ENCODE data around the gene SLC25A46.
"Not testable (repeated sequence)": the region's sequence is repeated elsewhere in the genome, so short reads cannot be mapped to it uniquely, and the experiment has no call there.

SLC25A46 gene

DNA sequence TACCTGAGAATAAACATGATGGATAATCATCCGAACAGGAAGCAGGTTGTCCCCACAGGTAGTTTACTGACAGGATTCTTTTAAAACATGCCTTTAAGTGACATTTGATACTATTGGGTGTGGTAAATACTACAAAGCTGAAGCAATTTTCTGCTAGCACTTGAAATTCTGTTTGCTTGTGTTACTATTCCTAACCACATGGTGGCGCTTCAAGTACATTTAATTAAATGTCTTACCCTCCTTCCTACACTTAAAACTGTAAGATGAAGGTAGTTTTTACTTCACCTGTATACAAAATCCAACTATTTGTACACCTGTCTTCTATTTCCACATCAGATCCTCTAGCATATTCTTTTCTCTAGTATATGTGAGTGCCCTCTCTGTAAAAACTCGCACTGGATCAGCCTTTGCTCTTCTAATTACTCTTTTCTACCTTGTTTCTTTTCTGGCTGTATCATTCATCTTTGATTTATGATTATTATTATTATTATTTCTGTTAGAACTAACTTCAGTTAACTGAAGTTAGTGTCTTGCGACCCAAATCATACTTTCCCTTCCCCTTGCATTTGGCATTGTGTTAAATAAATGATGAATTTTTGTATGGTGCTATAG, 18.4 kb downstream of the SLC25A46 start:
- DNase-seq: no peak

DNA sequence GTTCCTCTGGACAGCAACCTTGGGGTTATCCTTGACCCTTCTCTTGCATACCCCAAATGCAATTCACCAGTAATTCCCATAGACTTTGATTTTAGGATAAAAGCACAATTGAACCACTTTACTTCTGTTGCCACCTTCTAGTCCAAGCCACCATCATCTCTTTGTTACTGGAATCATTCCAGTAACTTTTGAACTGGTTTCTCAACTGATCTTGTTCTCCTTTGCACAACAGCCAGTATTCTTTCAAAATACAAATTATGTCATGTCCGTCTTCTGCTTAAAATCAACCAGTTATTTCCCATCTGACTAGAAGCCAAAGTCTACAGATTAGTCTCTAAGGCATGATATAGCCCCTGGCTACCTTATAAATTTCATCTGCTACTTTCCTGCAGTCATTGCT, 21.4 kb downstream of the SLC25A46 start:
- DNase-seq: no peak

DNA sequence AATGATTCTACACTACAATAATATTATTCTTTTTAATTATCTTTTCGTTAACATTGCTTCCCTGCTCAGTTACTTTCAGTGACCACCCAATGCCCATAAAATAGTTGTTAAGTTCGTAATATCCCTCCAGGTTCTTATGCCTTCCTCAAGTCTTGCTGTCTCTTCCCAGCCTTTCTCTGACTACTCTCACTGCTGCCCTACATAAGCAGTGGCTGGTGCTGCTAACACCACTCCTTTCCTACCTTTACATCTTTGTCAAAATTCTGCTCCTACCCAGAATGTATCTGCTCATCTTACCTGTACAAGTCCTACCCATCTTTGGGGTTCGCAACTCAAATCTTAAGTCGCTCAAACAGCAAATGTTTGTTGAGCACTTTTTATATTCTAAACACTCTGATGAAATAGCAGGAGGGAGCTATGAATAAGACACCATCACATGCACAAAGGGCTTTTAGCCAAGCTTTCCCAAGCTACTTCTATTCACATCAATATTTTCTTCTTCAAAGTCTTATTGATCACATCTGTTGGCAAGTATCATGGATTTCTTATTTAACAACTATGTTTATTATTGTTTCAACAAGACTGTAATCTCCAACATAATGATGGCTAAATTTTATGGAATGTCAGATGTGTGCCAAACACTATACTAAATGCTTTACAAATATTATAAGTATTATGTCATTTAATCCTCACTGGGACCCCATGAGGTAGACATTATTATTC, 29.5 kb downstream of the SLC25A46 start:
- DNase-seq: no peak

DNA sequence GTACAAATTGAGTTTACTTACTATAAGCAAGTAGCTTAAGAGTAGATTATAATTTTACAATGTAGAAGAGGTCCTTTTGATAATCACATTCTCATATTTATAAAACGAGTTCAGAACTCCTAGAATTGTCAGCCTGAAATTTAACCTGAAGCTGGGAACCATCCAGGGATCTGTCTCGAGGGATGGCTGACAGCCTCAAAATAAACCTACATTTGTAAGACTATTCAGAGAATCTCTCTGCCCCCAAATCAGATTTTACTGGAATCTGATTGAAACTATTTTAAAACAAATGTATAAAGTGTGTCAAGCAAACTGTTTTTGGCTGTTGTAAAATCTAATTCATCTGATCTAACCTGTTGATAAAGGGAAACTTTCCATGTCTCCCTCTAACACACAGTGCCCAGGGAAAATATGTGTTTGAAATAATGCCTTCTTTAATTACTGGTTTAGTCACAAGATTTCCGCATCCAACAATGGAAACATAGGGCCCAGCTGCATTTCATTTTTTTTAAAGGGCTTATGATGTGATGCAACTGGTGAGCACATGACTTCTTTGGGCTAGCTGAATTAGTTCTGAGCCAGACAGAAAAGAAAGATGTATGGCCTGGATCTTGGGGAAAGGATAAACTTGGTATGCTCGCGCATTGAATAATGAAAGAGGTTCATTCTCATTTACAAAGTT, 30.3 kb downstream of the SLC25A46 start:
- no peak for DNase-seq

DNA sequence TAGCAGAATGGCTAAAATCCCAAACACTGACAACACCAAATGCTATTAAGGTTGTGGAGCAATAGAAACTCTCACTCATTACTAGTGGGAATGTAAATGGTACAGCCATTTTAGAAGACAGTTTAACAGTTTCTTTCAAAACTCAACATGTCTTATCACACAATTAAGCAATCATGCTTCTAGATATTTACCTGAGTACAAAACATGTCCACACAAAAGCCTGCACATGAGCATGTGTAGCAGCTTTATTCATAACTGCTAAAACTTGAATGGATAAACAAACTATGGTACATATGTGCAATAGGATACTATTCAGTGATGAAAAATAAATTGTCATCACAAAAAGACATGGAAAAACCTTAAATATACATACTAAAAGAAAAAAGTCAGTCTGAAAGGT, 31.5 kb downstream of the SLC25A46 start:
- DNase-seq: no peak

DNA sequence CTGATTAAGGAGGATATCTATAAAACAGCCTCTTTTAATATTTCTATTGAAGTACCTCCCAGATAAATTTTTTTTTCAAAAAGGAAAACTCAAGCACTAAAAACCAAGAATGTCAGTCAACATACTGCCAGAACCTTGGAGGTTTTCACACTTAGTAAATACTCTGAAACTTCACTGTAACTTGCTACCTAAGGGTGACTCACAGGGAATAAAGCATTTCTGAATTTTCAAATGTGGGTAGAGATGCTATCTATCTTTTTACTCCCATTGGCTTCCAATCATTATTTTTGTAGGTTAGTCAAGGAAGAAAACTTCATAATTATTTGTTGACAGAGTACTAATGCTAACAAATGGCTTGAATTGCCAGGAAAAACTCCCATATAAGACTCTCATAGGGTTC, 46.1 kb downstream of the SLC25A46 start:
- DNase-seq: no peak

DNA sequence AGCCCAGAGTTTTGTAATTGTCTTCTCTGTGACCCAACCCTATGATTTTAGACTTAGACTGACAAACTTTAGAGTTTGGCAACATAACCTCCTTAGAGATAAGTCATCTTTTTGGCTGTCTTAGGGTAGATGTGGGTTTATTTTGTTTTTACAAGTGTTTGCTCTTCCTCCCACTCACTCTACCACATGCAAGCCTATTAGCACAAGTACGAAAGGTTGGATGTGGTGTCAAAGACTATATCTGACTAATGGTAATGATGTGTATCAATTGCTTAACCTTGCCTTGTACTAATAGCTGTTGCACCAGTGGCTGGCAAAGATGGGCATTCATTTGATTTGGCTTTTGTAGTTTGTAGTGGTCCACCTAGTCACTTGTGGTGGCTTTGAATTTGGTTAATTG, 46.5 kb downstream of the SLC25A46 start:
- no peak for DNase-seq

DNA sequence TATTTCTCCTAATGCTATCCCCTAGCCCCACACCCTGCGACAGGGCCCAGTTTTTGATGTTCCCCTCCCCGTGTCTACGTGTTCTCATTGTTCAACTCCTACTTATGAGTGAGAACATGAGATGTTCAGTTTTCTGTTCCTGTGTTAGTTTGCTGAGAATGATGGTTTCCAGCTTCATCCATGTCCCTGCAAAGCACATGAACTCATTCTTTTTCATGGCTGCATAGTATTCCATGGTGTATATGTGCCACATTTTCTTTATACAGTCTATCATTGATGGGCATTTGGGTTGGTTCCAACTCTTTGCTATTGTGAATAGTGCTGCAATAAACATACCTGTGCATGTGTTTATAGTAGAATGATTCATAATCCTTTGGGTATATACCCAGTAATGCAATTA, 49.2 kb downstream of the SLC25A46 start:
- not testable (repeated sequence) for DNase-seq

DNA sequence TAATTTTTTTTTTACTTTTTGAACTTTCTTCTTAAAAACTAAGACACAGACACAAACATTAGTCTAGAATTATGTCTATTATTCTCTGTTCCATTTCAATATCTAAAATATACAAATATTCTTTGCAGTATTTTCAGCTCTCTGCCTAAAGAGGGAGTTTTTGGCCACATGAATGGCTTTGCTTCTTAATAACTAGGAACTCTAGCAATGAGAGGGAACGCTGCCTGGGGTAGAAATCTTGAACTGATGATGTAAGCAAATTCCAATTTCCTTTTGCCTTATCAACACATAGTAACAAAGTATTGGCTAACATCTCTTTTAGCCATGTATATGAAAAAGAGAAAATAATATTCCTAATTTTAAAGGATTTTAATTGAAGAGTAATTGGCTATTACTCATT, 51.9 kb downstream of the SLC25A46 start:
- DNase-seq: no peak

DNA sequence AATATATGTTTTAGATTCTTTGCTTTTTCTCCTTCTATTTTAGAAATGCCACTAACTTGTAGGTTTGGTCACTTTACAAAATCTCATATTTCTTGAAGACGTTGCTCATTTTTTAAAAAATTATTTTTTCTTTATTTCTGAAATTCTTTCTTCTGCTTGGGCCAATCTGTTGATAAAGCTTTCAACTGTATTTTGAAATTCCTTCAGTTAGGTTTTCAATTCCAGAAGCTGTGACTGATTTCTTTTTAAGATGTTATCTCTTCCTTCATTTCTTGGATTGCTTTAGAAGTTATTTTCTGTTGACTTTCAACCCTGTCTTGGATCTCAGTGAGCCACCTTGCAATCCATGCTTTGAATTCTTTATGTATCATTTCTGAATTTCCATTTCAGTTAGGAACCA, 64.2 kb downstream of the SLC25A46 start:
- no peak for DNase-seq

DNA sequence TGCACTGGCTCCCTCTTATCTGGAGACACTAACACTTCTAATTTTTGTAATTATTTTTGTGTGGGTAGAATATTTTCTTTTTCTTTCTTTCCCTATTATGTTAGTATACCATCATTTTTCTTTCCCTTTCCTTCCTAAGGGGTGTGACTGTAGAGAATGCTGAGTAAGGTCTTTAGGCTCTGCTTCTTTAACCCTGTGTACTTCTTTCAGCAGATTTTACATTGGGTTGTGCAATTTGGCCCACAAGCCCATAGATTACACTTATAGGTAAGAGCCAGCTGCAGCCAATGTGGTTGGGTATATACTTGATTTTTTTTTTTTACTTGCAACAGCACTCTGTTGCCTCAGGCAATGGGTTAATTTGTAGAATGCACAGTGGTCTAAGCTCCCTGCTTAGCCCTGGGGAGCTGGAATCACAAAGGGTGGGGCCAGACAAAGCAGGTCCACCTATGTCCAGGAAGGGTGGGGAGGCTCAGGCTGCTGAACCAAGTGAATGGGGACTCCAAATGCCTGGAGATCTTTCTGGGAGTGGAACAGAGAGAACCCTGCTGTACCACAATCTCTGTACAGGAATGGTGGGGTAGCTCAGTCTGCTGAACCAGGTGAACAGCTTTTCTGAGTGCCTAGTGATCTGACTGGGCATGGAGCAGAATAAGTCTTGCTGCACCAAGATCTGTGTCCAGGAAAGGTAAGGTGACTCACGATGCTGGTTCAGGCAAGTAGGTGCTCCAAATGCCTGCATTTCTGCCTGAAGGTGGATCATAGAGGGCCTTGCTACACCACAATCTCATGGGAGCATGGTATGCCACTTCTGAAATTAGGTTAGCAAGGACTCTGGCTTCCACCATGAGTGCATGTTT, 64.9 kb downstream of the SLC25A46 start:
- no peak for DNase-seq

DNA sequence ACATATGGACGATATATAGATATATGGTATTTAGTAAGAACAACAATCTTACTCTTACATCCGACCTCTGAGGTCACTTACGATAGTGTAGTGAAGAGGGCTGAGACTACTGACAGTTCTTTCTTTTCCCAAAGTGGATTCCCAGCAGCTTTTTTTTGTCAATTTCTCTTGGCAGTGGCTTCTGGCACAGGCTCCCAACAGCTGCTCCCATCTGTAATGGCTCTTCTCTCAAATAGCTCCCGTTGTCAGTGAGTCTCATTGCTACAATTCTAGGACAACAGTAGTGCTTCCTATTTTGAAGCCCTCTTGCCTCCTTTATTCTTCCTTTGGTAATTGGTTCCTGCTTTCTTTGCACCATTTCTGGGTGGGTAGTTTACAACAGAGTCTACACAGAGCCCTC, 68.4 kb downstream of the SLC25A46 start:
- DNase-seq: no peak

DNA sequence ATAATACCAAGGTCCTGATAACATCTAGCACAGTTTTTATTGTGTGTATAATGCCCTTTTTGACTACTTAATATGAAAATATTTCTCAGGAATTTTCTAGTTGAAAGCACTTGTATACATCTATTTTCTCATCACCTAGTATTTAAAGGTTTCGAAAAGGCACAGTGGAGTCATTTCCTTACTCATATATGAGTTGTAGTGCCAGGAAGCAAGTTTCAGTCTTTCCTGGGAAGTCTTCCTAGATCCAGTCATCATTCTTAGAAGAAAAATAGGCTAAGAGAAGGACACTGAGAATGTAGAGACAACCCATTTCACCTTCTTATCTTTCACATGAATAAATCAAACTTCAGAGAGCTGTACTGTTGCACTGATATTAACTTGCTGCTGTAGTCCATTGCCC, 70.2 kb downstream of the SLC25A46 start:
- DNase-seq: no peak
